Right lobe of liver (tissue), 6 donors: ENCODE results near the gene RGS10. TPM values are rescaled to one million over a fixed set of nuclear protein-coding genes. Genes with fewer than 3 reads are reported as not detected.
A peak's percentile ranks its signal among the peaks of the same experiment; 100 is the strongest.

ENCODE experiments used
- ATAC-seq, 4 donors: fragments of 200-7000 bp; cut with Tn5 transposase; one replicate each; pipeline ENCODE4 v1.9.1; 2020; ENCODE audit warnings: mild to moderate bottlenecking in 4 of 4, moderate library complexity in 4 of 4
- DNase-seq, 3 donors: peaks; one replicate each; pipeline ENCODE4 v3.0.0-alpha.2; 2020
- H3K27ac ChIP-seq, 3 donors: fragments of 200-600 bp; one replicate each; pipeline ENCODE4 v1.8.0; 2022
- H3K27me3 ChIP-seq, 2 donors: fragments of 200-600 bp; one replicate each; pipeline ENCODE4 v1.8.0; 2022
- H3K36me3 ChIP-seq, 4 donors: fragments of 200-600 bp; sonication (generic) in 1 of 4; one replicate each; pipeline versions ENCODE4 v1.5.1 to v1.8.0; 2017 to 2022; ENCODE audit warnings: control low read depth in 1 of 4
- H3K4me1 ChIP-seq, 4 donors: fragments of 200-600 bp; sonication (generic) in 1 of 4; one replicate each; pipeline versions ENCODE4 v1.5.1 to v1.8.0; 2017 to 2022; ENCODE audit warnings: control low read depth in 1 of 4
- H3K4me3 ChIP-seq, 3 donors: fragments of 200-600 bp; one replicate each; pipeline ENCODE4 v1.8.0; 2022
- H3K9me3 ChIP-seq, 4 donors: fragments of 200-600 bp; sonication (generic) in 1 of 4; one replicate each; pipeline versions ENCODE4 v1.5.1 to v1.8.0; 2017 to 2022; ENCODE audit warnings: control low read depth in 1 of 4
- CTCF ChIP-seq, 4 donors: fragments of 200-600 bp in 3 of 4; fragments of 450-650 bp in 1 of 4; IDR thresholded peaks; one replicate each; pipeline versions ENCODE4 v1.5.1 to v1.8.0; 2016 to 2022; ENCODE audit warnings: antibody characterized with exemption in 4 of 4, mild to moderate bottlenecking in 2 of 4
- POLR2A ChIP-seq: fragments of 450-650 bp; IDR thresholded peaks from one replicate; pipeline ENCODE4 v1.6.1; 2017; ENCODE audit warnings: antibody characterized with exemption, mild to moderate bottlenecking
- WGBS: methylation state at CpG from one replicate; pipeline ENCODE4 v1.1.6; 2018; ENCODE audit warnings: low coverage, low lambda C conversion rate; ENCODE audit not compliant: insufficient coverage; ENCODE audit errors: missing lambda C conversion rate; 5-methylcytosine and 5-hydroxymethylcytosine counted together
- intact Hi-C, 2 donors: fragments of 100-400 bp; cut with DNase I; formaldehyde crosslinking; loops; one replicate each; pipeline versions ENCODE4 v1.11.2 to v1.14.1; 2022
- total RNA-seq, 6 experiments: library from RNA; depleted of rRNA in 2 of 6; stranded (reverse); fragments of >200 nt in 2 of 6; fragmentation: NEBNext Ultra II Directional in 3 of 6; extraction: Animal tissue kit (Norgen Biotek cat#: 25700) in 3 of 6; gene quantifications; one replicate each; pipeline versions ENCODE4 v1.1.0 to v1.2.4, GENCODE V29; 2016 to 2023
- donor health status: DM: no; HTN: yes; CAD: no.
- donor health status: DM: no; HTN: no; CAD: no.
- donor health status: DM: no; HTN: no; CAD: no.
- donor health status: DM: no; HTN: yes; CAD: no.
- donor health status: DM: no; HTN: yes; CAD: no.

The RGS10 gene
- total RNA-seq, 6 experiments from 2014 or later, result 0.95 to 5.2 (median 3.7) TPM

GRCh38 chr10:119495021-119495505 lies 47.5 kb downstream of the RGS10 start:
- DNase-seq (no peak), ATAC-seq (no peak)
- Histone ChIP-seq H3K27me3 (no peaks in the 10 kb centered on the region), H3K4me3 (no peak overlapping the region), H3K9me3 (no peaks in the 10 kb centered on the region), H3K27ac (no peak overlapping the region), H3K4me1 (no peaks in the 10 kb centered on the region), H3K36me3 (no peaks in the 10 kb centered on the region)
- 79% methylated on average over 4 of the region's 5 CpGs for WGBS
- TF ChIP-seq POLR2A, result no peak
- TF ChIP-seq CTCF (IDR thresholded peaks at IDR 0.05), result no peak
- intact Hi-C loops, result no loop called here

GRCh38 chr10:119494236-119495020 lies 48.1 kb downstream of the RGS10 start:
- WGBS, result 74% methylated on average over 5 of the region's 6 CpGs
- peak in 1 of 4 donors; percentile 65 for ATAC-seq
- TF ChIP-seq POLR2A (no peak), CTCF (IDR thresholded peaks at IDR 0.05) (no peak)
- no peaks in the 10 kb centered on the region for H3K36me3 ChIP-seq
- no peak overlapping the region for H3K4me3 ChIP-seq
- intact Hi-C loops, result no loop called here
- H3K27me3 ChIP-seq, result no peaks in the 10 kb centered on the region
- no peaks in the 10 kb centered on the region for H3K9me3 ChIP-seq
- H3K4me1 ChIP-seq, result no peaks in the 10 kb centered on the region
- no peak for DNase-seq
- no peak overlapping the region for H3K27ac ChIP-seq

GRCh38 chr10:119493155-119493554 lies 49.4 kb downstream of the RGS10 start:
- Histone ChIP-seq H3K27me3 (no peaks in the 10 kb centered on the region), H3K36me3 (no peaks in the 10 kb centered on the region), H3K4me1 (no peaks in the 10 kb centered on the region), H3K4me3 (no peak overlapping the region), H3K9me3 (no peaks in the 10 kb centered on the region), H3K27ac (no peak overlapping the region)
- no peak for DNase-seq
- TF ChIP-seq CTCF (IDR thresholded peaks at IDR 0.05) (no peak), POLR2A (no peak)
- peak in 1 of 4 donors; percentile 22 for ATAC-seq
- intact Hi-C loops, result no loop called here
- WGBS, result 49% methylated on average over 9 of the region's 11 CpGs

- no peaks in the 10 kb centered on the region for H3K4me1 ChIP-seq
- TF ChIP-seq CTCF (IDR thresholded peaks at IDR 0.05) (no peak), POLR2A (no peak)
- H3K27me3 ChIP-seq, result no peaks in the 10 kb centered on the region
- ATAC-seq, result no peak
- intact Hi-C loops, result no loop called here
- no peaks in the 10 kb centered on the region for H3K9me3 ChIP-seq
- H3K36me3 ChIP-seq, result no peaks in the 10 kb centered on the region
- no peak overlapping the region for H3K4me3 ChIP-seq
- WGBS, result 69% methylated on average over 5 of the region's 6 CpGs
- no peak for DNase-seq
- no peak overlapping the region for H3K27ac ChIP-seq
Observed at GRCh38 chr10:119491966-119492757, 50.4 kb downstream of the RGS10 start.
